Hematopoietic multipotent progenitor cell treated with erythropoietin and hydrocortisone succinate and interleukin-3 and kit ligand, for 6 days (in vitro differentiated cells): Measurements from ENCODE around the gene GFOD2.

Experiments used
- DNase-seq: peaks from one replicate; pipeline ENCODE4 v3.0.0-alpha.2; 2015

GFOD2 gene

DNA sequence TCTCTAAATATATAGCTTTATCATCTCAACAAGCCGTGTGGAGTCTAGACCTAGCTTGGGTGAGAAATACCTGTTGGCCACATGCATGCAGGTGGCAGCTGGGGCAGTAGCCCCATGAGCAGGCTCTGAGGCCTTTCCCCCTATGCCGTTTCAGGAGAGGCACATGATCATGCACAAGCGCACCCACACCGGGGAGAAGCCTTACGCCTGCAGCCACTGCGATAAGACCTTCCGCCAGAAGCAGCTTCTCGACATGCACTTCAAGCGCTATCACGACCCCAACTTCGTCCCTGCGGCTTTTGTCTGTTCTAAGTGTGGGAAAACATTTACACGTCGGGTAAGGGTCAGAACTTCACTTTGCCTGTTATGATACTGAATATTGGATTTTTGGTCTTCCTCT lies 90.9 kb downstream of the GFOD2 start:
- DNase-seq = no peak
